GM19240 (cell line): ENCODE data around the gene UTS2B.

Source experiments
- DNase-seq: peaks from one replicate; pipeline ENCODE4 v3.0.0; 2011; ENCODE audit warnings: low spot score; ENCODE audit not compliant: insufficient read length

UTS2B gene

GRCh38 chr3:191327526-191327925, 2.8 kb downstream of the UTS2B start:
- no peak for DNase-seq

GRCh38 chr3:191324936-191325335, 5.4 kb downstream of the UTS2B start:
- no peak for DNase-seq

- DNase-seq, result no peak
Measured at GRCh38 chr3:191321019-191321767, 9.1 kb downstream of the UTS2B start.

- DNase-seq, result no peak
Measured at GRCh38 chr3:191320316-191320715, 10.0 kb downstream of the UTS2B start.

- DNase-seq, result no peak
Measured at GRCh38 chr3:191316876-191317603, 13.3 kb downstream of the UTS2B start.

- DNase-seq, result no peak
Measured at GRCh38 chr3:191314109-191314728, 16.1 kb downstream of the UTS2B start.

- DNase-seq, result no peak
Measured at GRCh38 chr3:191313296-191313695, 17.0 kb downstream of the UTS2B start.

- no peak for DNase-seq
Measured at GRCh38 chr3:191307341-191307740, 23.0 kb downstream of the UTS2B start.

GRCh38 chr3:191306428-191306827, 23.9 kb downstream of the UTS2B start:
- no peak for DNase-seq

GRCh38 chr3:191303596-191303995, 26.7 kb downstream of the UTS2B start:
- DNase-seq, result no peak

- DNase-seq, result no peak
Measured at GRCh38 chr3:191302451-191302850, 27.9 kb downstream of the UTS2B start.

- DNase-seq, result no peak
Measured at GRCh38 chr3:191301782-191302411, 28.4 kb downstream of the UTS2B start.

GRCh38 chr3:191301017-191301416, 29.3 kb downstream of the UTS2B start:
- DNase-seq, result no peak

GRCh38 chr3:191300422-191300821, 29.9 kb downstream of the UTS2B start:
- no peak for DNase-seq

GRCh38 chr3:191298846-191299245, 31.5 kb downstream of the UTS2B start:
- DNase-seq, result no peak

- no peak for DNase-seq
Measured at GRCh38 chr3:191296041-191296541, 34.2 kb downstream of the UTS2B start.

GRCh38 chr3:191294291-191294690, 36.0 kb downstream of the UTS2B start:
- DNase-seq, result no peak

- no peak for DNase-seq
Measured at GRCh38 chr3:191292243-191293015, 37.9 kb downstream of the UTS2B start.

GRCh38 chr3:191290311-191291025, 39.9 kb downstream of the UTS2B start:
- DNase-seq, result no peak

GRCh38 chr3:191283400-191283799, 46.9 kb downstream of the UTS2B start:
- DNase-seq, result no peak
